KMS-11 (cell line): Measurements from ENCODE around the gene PHOSPHO2.

ENCODE experiments used
- H2AFZ ChIP-seq: fragments of 200-600 bp; sonication (generic); 2 replicates; pipeline ENCODE4 v1.6.1; 2016; ENCODE audit warnings: antibody characterized with exemption, mixed run types, low read depth
- H3K27ac ChIP-seq: fragments of 200-600 bp; sonication (generic); 2 replicates; pipeline ENCODE4 v1.6.1; 2016; ENCODE audit warnings: mild to moderate bottlenecking, mixed run types
- H3K27me3 ChIP-seq: fragments of 200-600 bp; sonication (generic); 2 replicates; pipeline ENCODE4 v1.6.1; 2017; ENCODE audit warnings: mild to moderate bottlenecking, low read depth, mixed run types, moderate library complexity; ENCODE audit not compliant: insufficient read depth
- H3K36me3 ChIP-seq: fragments of 200-600 bp; sonication (generic); 2 replicates; pipeline ENCODE4 v1.6.1; 2017; ENCODE audit warnings: mild to moderate bottlenecking, mixed run types; ENCODE audit not compliant: insufficient read depth
- H3K4me1 ChIP-seq: fragments of 200-600 bp; sonication (generic); 2 replicates; pipeline ENCODE4 v1.6.1; 2016; ENCODE audit warnings: mild to moderate bottlenecking, low read depth, mixed run types; ENCODE audit not compliant: poor library complexity, severe bottlenecking
- H3K4me2 ChIP-seq: fragments of 200-600 bp; sonication (generic); 2 replicates; pipeline ENCODE4 v1.7.0; 2016; ENCODE audit warnings: mild to moderate bottlenecking, mixed run types
- H3K4me3 ChIP-seq: fragments of 200-600 bp; sonication (generic); IDR thresholded peaks from 2 replicates; pipeline ENCODE4 v1.6.1; 2017; ENCODE audit warnings: low read depth, low read length, mixed read lengths; ENCODE audit not compliant: insufficient read depth
- H3K79me2 ChIP-seq: fragments of 200-600 bp; sonication (generic); 2 replicates; pipeline ENCODE4 v1.6.1; 2016; ENCODE audit warnings: low read depth, mixed run types; ENCODE audit not compliant: insufficient read depth
- H3K9ac ChIP-seq: fragments of 200-600 bp; sonication (generic); 2 replicates; pipeline ENCODE4 v1.6.1; 2016; ENCODE audit warnings: mild to moderate bottlenecking, mixed run types
- H4K20me1 ChIP-seq: fragments of 200-600 bp; sonication (generic); 2 replicates; pipeline ENCODE4 v1.6.1; 2016; ENCODE audit warnings: mild to moderate bottlenecking, mixed run types; ENCODE audit not compliant: insufficient read depth
- TF ChIP-seq, protein P1 (sequence below): fragments of 200-600 bp; sonication (generic); conservative IDR thresholded peaks from 2 replicates; pipeline ENCODE4 v1.6.1; 2017; ENCODE audit warnings: low read depth, mild to moderate bottlenecking, antibody characterized with exemption, low read length, moderate library complexity, mixed read lengths

Gene PHOSPHO2

DNA sequence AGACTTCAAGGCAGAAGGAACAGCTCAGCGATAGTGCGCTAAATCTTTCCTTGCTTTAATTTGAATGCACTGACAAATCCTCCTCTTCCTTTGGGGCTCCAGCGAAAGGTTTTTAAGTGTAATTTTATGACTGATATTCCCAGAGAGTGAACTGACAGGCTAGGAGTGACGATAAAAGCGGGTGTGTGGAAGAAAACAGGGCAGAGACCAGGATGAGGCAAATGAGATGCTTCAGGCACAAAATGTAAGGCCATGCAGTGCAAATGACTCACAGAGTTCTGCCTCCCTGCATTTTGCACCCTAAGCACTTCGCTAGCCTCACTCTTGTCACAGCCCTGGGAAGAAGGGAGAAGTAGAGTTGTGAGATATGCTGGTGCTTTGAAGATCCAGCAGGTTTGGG is 54.0 kb downstream of the PHOSPHO2 start:
- Histone ChIP-seq H3K79me2 (no peaks in the 10 kb centered on the region), H3K9ac (no peak overlapping the region), H4K20me1 (no peaks in the 10 kb centered on the region), H3K27me3 (no peaks in the 10 kb centered on the region), H3K27ac (no peak overlapping the region), H3K36me3 (no peaks in the 10 kb centered on the region), H3K4me1 (no peaks in the 10 kb centered on the region), H2AFZ (no peak overlapping the region), H3K4me3 (no peak overlapping the region), H3K4me2 (no peak overlapping the region)
- TF ChIP-seq, protein P1, sequence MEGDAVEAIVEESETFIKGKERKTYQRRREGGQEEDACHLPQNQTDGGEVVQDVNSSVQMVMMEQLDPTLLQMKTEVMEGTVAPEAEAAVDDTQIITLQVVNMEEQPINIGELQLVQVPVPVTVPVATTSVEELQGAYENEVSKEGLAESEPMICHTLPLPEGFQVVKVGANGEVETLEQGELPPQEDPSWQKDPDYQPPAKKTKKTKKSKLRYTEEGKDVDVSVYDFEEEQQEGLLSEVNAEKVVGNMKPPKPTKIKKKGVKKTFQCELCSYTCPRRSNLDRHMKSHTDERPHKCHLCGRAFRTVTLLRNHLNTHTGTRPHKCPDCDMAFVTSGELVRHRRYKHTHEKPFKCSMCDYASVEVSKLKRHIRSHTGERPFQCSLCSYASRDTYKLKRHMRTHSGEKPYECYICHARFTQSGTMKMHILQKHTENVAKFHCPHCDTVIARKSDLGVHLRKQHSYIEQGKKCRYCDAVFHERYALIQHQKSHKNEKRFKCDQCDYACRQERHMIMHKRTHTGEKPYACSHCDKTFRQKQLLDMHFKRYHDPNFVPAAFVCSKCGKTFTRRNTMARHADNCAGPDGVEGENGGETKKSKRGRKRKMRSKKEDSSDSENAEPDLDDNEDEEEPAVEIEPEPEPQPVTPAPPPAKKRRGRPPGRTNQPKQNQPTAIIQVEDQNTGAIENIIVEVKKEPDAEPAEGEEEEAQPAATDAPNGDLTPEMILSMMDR, result no peak
